Cardiac muscle cell (in vitro differentiated cells and primary cell): Measurements from ENCODE around the gene ARL15. TPM values are rescaled to one million over a fixed set of nuclear protein-coding genes. Genes with fewer than 3 reads are reported as not detected.
A peak's percentile ranks its signal among the peaks of the same experiment; 100 is the strongest.

Experiments used
- DNase-seq, 2 donors: peaks; one replicate each; pipeline versions ENCODE4 v3.0.0 to v3.0.0-alpha.2; 2010 to 2017; ENCODE audit warnings: low read depth in 1 of 2, low spot score in 1 of 2
- H3K27ac ChIP-seq: fragments of 200-600 bp; sonication (generic); 2 replicates; pipeline ENCODE4 v1.5.1; 2016
- H3K27me3 ChIP-seq: fragments of 200-600 bp; sonication (generic); 2 replicates; pipeline ENCODE4 v1.6.0; 2016; ENCODE audit warnings: control low read depth
- H3K36me3 ChIP-seq: fragments of 200-600 bp; sonication (generic); 2 replicates; pipeline ENCODE4 v1.5.1; 2016; ENCODE audit warnings: control low read depth
- H3K4me1 ChIP-seq: fragments of 200-600 bp; sonication (generic); 2 replicates; pipeline ENCODE4 v1.8.1; 2017; ENCODE audit warnings: low read depth, mild to moderate bottlenecking, mixed run types
- H3K4me3 ChIP-seq: fragments of 200-600 bp; sonication (generic); 2 replicates; pipeline ENCODE4 v1.5.1; 2016; ENCODE audit warnings: mild to moderate bottlenecking
- H3K9me3 ChIP-seq: fragments of 200-600 bp; sonication (generic); 2 replicates; pipeline ENCODE4 v1.5.1; 2017; ENCODE audit warnings: low read depth, mild to moderate bottlenecking, control low read depth
- CTCF ChIP-seq: IDR thresholded peaks from 2 replicates; pipeline ENCODE4 v1.5.1; 2012; ENCODE audit warnings: low read depth, mild to moderate bottlenecking, low read length
- polyA plus RNA-seq: library from polyadenylated mRNA; unstranded; fragments of >200 nt; fragmentation: Nextera tagmentation; extraction: Ambion mirVana; gene quantifications from 2 replicates; pipeline ENCODE4 v1.2.1, GENCODE V29; 2016
- total RNA-seq: library from RNA; depleted of rRNA; stranded (reverse); fragments of >200 nt; gene quantifications from 2 replicates; pipeline ENCODE4 v1.2.3, GENCODE V29; 2016

The ARL15 gene
- total and polyA plus RNA-seq, 2 experiments from 2014 or later, result 23.2 to 27.4 TPM

GRCh38 chr5:54017580-54017979 is 292.8 kb downstream of the ARL15 start:
- no peaks in the 10 kb centered on the region for H3K36me3 ChIP-seq
- no peak overlapping the region for H3K4me3 ChIP-seq
- H3K4me1 ChIP-seq, result peaks cover 37% of the 10 kb centered on the region
- no peak for TF ChIP-seq CTCF
- H3K9me3 ChIP-seq, result peaks cover 3% of the 10 kb centered on the region
- no peak for DNase-seq
- H3K27me3 ChIP-seq, result no peaks in the 10 kb centered on the region
- no peak overlapping the region for H3K27ac ChIP-seq

- no peak overlapping the region for H3K27ac ChIP-seq
- H3K27me3 ChIP-seq, result no peaks in the 10 kb centered on the region
- H3K4me3 ChIP-seq, result no peak overlapping the region
- no peak for TF ChIP-seq CTCF
- no peaks in the 10 kb centered on the region for H3K36me3 ChIP-seq
- H3K9me3 ChIP-seq, result peaks cover 3% of the 10 kb centered on the region
- DNase-seq, result peak in 1 of 2 donors; percentile 83
- H3K4me1 ChIP-seq, result peaks cover 26% of the 10 kb centered on the region
Measured at GRCh38 chr5:54013556-54014194, 296.7 kb downstream of the ARL15 start.

GRCh38 chr5:54009828-54010227 is 300.5 kb downstream of the ARL15 start:
- peak overlapping the region; percentile 31 for H3K27ac ChIP-seq
- H3K27me3 ChIP-seq, result no peaks in the 10 kb centered on the region
- H3K4me1 ChIP-seq, result peaks cover 23% of the 10 kb centered on the region
- H3K4me3 ChIP-seq, result no peak overlapping the region
- peaks cover 3% of the 10 kb centered on the region for H3K9me3 ChIP-seq
- no peaks in the 10 kb centered on the region for H3K36me3 ChIP-seq
- no peak for DNase-seq
- no peak for TF ChIP-seq CTCF

GRCh38 chr5:54009357-54009756 is 301.0 kb downstream of the ARL15 start:
- Histone ChIP-seq H3K4me1 (peaks cover 23% of the 10 kb centered on the region), H3K9me3 (peaks cover 3% of the 10 kb centered on the region), H3K4me3 (no peak overlapping the region), H3K36me3 (no peaks in the 10 kb centered on the region), H3K27ac (peak overlapping the region; percentile 31), H3K27me3 (no peaks in the 10 kb centered on the region)
- no peak for DNase-seq
- no peak for TF ChIP-seq CTCF

GRCh38 chr5:54007827-54008777 is 302.3 kb downstream of the ARL15 start:
- Histone ChIP-seq H3K4me1 (peaks cover 23% of the 10 kb centered on the region), H3K4me3 (no peak overlapping the region), H3K9me3 (no peaks in the 10 kb centered on the region), H3K27ac (peak overlapping the region; percentile 0), H3K36me3 (no peaks in the 10 kb centered on the region), H3K27me3 (no peaks in the 10 kb centered on the region)
- no peak for TF ChIP-seq CTCF
- DNase-seq, result peak; percentile 15 to 33
